Right renal cortex interstitium (tissue), 3 donors: ENCODE data around the gene SAG. TPM values are rescaled to one million over a fixed set of nuclear protein-coding genes. Genes with fewer than 3 reads are reported as not detected.

ENCODE experiments used
- DNase-seq, 3 donors: peaks; one replicate each; pipeline ENCODE4 v3.0.0-alpha.2; 2013; ENCODE audit warnings: low read depth in 3 of 3, low spot score in 2 of 3
- polyA plus RNA-seq, 3 donors: library from polyadenylated mRNA; unstranded; fragments of 120-200 nt; gene quantifications; one replicate each; pipeline ENCODE4 v1.2.1, GENCODE V29; 2013; ENCODE audit not compliant: insufficient read length in 3 of 3

Gene SAG
- polyA plus RNA-seq, 3 donors, result 0.07 to 0.21 (median 0.16) TPM

DNA sequence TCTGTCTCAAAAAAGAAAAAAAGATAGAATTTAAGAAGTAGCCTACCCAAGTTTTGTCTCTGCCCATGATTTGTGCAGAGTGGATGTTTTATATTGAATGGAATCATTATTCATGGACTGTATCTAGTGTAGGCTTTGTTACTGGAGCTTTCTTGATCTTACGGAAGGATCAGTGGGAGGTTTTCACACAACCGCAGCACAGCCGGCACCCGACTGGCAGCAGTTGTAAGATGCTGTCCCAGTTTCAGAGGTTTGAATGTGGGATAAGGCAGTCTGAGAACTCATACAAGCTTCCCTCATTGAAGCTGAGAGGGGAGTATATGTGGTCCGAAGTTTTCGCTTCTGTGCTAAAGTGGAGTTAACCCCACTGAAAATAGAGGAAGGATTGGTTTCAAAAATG, 19.7 kb upstream of the SAG start:
- DNase-seq, result no peak

DNA sequence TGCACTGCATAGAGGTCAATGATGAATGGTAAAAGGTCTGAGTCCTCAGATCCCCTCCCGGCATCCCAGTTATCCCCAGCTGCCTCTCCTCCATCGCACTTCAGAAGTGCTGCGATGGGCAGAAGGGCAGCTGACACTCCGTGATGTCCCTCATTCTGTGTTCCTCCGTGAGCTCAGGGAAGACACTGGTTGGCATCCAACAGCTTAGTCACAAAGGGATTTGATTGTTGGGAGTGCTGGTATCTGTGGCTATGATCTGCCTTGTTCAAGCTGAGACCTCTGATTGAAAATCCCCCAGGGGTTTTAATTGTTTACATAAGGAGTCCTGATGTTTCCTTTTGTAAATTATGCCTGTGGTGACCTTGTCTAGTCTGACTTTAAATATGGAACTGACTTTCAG, 19.0 kb upstream of the SAG start:
- DNase-seq, result no peak

DNA sequence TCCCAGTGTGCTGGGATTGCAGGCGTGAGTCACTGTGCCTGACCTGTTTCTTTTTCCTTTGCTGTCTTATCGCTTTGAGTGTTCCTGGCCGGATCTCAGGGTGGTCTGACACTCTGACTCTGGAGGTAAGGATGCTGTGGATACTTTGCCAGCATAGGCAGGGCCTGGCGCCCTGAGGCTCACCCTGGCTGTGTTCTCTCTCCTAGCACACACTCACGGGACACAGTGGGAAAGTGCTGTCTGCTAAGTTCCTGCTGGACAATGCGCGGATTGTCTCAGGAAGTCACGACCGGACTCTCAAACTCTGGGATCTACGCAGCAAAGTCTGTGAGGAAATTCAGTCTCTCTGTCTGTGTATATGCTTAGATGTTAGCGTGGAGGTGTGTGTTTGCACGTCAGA, 18.0 kb upstream of the SAG start:
- no peak for DNase-seq

DNA sequence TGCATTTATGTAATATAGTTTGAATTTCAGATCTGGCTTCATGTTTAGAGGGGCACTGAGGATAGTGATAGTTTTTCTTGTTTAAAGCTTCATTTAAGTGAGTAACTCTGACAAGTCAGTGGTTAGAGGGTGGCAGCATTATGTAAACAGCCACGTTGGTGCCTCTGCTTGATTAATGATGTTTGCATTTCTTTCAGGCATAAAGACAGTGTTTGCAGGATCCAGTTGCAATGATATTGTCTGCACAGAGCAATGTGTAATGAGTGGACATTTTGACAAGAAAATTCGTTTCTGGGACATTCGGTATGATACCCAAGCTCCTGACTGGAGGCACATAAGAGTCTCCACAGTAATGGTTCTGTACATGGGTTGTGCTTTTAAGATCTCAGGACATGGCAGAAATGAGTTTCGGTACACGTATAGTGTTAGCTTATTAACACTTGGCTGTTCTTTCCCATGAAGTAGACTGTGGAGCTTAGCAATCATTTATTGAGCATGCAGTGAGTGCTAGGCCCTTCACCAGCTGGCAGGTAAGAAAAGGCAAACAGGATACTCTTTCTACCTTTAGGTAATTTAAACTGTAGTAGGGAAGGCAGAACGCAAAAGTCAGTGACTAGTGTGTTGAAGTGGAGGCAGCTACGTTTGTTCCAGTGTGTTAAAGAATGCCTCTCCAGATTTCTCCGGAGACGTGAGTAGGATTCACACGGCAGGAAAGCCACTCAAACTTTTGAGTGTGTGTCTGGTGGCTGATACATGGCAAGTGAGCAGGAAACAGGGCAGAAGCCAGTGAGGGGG, 17.4 kb upstream of the SAG start:
- DNase-seq, result no peak

DNA sequence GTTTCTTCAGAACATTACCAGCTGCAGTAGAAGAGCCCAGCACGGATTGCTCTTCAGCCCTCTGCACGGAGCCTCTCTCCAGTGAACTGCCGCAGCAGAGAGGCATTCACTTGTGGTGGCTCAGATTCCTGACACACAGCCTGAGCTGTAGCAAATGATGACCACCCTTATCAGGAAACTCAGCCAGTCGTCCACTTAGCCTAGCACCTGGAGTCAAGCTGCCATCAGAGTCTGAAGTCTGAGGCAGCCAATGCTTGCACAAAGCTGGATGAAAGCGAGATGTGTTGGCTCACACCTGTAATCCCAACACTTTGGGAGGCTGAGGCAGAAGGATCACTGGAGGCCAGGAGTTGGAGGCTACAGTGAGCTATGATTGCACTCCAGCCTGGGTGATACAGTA, 11.7 kb upstream of the SAG start:
- no peak for DNase-seq

DNA sequence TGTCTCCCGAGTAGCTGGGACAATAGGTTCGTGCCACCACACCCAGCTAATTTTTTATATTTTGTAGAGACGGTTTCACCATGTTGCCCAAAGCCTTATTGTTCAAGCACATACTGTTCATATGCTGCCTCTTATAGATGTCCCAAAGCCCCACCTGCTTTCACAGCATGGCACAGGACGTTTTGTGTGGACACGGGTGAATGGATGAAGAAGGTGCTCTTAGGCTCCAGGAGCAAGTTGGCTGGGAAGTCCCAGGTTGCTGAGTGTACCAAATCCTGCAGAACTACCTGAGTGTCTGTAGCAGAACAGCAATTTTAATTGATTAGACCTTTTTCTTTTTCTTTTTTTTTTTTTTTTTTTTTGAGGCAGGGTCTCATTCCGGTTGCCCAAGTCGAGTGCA, 10.5 kb upstream of the SAG start:
- no peak for DNase-seq

DNA sequence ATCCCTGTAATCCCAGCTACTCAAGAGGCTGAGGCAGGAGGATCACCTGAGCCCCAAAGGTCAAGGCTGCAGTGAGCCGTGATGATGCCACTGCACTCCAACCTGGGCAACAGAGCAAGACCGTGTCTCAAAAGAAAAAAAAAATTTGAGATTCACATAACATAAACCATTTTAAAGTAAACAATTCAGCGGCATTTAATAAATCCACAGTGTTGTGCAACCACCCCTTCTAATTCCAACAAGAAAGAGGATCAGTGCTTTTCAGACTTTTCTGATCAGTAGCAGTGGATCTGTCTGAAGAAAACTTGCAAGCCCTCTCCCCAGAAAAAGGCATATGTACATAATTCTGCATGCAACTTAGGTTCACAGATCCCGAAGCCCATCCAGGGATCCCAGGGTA, 7.2 kb upstream of the SAG start:
- DNase-seq, result no peak

DNA sequence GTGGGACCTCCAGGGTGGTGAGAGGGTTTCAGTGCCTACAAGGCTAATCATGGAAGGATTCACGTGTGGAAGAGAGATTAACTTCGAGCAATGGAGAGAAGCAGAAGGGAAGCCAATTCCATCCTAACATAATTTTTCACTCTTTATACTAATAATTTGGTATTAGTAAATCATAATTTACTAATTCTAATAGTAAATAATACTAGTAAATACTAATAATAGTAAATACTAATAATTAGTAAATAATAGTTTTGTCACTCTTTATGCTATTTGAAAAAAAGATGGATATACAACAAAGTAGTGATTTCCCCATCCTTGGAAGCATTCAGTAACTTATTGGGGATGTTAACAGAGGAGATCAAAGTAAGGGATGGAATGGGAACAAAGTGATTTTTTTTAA, 6.4 kb upstream of the SAG start:
- no peak for DNase-seq

DNA sequence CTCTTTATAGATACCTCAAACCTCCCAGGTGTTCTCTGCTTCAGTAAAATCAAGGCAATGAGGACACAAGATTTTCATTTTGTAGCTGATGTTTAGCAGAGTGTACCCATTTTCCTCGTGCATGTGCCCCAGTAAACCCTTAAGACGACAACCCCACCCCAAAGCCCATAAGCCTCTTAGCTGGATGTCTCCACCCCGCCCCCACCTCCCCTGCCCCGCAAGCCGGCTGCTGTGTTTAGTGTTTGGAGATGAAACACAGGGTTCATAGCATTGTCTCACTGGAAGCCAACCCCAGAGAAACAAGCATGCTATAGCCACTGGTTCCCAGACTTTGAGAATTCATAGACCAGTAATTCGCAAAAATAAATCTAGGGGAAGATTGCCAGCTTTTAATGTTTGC, 5.8 kb upstream of the SAG start:
- no peak for DNase-seq

DNA sequence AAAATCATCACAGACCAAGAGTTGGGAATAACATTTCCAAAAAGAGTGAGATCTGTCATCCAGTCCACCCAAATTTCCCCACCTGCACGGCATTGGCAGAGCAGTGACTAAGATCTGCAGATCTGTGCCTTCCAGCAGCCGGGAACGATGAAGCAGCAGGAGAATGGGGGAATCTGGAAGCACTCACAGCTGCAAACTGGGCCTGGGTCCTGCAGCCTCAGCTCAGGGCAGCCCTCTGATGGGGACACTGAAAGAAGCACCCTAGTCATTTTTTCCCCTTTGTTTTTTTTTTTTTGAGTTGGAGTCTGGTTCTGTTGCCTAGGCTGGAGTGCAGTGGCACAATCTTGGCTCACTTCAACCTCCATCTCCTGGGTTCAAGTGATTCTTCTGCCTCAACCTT, 4.4 kb upstream of the SAG start:
- no peak for DNase-seq

DNA sequence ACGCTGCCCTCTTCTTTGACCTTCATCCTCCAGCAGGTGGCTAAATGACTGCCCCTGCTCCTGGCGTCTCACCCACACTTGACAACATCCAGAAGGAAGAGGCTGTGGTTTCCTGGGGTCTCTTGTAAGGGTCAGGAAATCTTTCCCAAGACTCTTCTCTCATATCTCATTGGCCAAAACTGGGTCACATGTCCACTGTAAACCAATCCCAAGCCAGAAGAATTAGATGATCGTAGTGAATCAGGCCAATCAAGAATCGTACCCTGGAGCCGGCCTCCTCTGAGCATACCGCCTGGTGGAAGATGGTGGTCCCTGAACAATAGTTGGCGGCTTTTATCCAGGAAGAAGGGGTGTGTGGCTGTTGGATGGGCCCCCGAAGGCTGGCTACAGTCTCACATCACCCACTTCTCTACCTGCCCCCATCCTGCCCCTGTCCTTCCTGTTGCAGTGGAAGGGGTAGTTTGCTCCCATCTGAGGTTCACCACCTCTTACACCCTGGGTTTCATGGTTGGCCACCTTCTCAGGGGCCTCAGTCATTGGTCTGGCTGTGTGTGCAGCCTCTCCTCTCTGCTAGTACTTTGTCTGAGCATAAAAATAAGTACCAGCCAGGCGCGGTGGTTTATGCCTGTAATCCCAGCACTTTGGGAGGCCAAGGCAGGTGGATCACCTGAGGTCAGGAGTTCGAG, 3.8 kb downstream of the SAG start:
- no peak for DNase-seq

DNA sequence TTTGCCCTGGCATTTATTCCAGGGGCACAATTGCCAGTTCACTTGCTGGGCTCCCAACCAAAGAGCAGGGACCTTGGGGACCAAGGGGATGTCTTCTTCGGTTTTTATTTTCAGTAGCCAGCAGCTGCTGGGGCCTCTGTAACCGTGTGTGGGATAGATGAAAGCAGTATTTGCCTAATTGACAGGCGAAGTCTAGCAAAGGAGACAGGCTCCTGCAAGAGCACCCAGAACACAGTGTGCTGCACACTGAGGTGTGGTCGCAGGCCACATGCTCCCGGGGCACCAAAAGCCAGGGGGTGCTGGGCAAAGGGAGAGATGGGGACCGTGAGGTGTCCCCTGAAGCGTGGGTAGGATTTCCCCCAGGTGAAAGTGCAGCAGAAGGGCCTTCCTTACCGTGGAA, 5.3 kb downstream of the SAG start:
- no peak for DNase-seq

DNA sequence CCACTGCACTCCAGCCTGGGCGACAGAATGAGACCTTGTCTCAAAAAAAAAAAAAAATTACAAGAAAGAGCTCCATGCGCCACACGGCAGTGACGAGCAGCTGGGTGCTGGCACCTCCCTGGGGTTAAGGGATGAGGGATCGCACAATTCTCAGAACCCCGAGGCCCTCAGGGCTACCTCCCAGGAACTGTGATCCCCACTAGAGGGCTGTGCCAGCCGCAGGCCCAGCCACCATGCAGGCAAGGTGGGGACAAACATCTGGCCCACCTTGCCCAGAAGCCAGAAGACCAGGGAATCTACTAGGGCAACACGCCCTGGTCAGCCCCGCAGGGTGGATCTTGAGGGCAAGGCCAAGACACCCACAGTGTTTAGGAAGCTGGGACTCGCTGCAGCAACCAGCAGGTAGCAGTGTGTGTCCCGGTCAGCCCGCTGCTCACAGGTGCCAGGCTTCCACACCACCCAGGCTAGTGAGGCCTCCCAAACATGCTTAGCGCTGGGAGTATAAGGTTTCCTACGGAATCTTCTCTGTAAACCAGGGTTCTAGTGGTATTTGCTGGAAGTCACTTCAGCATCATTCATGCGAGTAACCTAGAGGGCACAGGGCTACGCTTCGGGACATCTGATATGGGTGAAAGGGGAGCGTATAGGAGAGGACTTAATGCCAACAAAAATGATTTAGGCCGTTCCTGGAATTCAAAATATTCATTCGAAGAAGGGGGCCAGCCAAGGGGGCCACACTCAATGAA, 6.7 kb downstream of the SAG start:
- no peak for DNase-seq

DNA sequence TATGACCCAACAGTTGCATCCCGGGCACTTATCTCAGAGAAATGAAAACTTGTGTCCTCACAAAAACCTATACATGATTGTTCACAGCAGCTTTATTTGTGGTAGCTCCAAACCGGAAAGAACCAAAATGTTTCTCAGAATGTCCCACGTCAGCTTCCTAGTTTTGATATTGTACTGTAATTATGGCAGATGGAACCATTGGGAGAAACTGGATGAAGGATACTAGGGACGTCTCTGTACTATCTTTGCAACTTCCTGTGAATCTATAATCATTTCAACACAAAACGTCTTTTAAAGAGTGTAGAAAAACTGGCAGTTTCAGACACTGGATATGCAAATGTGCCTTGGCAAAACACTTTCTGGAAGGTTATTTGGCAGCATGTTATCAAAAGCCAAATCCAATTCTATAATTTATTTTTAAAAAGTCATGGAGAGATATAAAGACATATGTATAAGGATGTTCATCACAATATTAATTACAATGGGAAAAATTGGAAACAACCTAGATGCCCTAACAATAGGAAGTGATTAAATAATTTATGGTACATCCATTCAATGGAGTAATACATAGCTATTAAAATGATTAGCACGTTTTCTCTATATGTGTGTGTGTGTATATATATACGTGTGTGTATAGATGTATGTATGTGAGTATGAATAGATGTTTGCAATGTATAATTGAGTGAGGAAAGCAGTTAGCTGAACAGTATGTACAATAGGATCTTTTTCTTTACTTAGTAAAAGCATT, 9.8 kb downstream of the SAG start:
- no peak for DNase-seq

DNA sequence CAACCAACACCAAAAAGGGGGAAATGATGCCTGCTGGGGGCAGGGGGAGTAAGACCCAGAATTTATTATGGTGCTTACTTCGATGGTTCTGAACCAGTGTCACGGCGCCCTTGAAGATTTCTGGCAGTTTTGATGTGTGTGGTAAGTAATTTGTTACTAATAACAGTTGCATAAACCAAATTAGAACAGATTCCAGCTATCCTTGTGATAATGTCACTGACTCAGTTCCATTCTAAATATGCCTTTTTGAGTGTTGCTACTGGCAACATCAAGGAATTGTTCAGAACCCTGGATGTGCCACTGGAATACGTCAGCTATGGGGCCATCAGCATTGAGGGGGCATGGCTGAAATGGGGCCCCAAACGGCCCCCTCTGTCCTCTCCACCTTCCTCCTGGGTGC, 11.6 kb downstream of the SAG start:
- no peak for DNase-seq

DNA sequence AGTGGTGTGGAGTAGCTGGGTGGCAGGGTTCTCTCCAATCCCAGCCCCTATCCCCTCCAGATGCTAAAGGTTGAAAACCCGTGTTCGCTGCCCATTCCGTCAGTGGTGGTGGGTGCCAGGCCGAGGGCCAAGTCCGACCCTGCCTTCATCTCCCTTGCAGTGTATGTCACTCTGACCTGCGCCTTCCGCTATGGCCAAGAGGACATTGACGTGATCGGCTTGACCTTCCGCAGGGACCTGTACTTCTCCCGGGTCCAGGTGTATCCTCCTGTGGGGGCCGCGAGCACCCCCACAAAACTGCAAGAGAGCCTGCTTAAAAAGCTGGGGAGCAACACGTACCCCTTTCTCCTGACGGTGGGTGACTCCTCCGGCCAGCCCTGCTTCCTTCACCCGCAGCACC, 12.9 kb downstream of the SAG start:
- DNase-seq, result no peak

DNA sequence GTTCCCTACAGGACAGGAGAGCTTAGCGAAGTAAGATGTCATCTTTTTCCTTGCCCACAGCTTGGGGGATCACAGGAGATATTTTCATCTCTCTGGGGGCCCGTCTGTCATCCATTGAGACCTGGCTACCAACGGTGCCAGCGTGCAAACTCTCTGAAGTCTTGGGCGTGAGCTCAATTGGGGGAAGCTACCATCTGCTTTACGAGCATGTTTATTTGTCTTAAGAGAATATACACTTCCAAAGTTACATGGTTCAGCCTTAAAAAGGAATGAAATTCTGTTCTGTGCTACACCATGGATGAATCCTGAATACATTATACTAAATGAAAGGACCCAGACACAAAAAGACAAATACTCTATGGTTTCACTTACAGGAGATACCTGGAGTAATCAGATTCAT, 13.6 kb downstream of the SAG start:
- DNase-seq, result no peak

DNA sequence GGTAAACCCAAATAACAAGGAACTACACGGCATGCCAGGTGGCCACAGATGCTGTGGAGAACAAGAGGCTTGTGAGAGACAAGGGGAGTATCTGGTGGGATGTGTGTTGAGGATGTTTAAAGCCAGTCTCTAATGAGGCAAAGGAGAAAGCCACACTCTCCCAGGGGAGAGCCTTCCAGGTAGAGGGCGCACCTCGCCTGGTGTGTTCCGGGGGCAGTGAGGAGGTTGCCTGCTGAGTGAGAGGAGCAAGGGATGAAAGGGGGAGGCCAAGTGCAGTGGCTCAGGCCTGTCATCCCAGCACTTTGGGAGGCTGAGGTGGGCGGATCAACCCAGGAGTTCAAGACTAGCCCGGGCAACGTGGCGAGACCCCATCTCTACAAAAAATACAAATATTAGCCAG, 16.2 kb downstream of the SAG start:
- no peak for DNase-seq

DNA sequence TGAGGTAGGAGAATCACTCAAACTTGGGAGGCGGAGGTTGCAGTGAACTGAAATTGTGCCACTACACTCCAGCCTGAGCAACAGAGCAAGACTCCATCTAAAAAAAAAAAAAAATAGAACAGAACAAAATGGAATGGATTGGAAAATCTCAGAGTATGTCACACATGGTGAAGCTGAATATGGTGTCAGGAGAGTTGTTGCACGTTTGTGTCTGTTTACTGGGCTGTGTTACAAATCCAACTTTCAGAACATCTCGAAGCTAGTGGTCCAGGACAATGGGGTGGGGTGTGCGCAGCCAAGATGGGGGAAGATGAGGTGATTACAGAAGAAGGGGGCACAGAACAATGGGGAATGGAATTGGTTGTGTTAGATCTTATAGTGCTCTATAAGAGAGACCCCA, 17.6 kb downstream of the SAG start:
- no peak for DNase-seq

DNA sequence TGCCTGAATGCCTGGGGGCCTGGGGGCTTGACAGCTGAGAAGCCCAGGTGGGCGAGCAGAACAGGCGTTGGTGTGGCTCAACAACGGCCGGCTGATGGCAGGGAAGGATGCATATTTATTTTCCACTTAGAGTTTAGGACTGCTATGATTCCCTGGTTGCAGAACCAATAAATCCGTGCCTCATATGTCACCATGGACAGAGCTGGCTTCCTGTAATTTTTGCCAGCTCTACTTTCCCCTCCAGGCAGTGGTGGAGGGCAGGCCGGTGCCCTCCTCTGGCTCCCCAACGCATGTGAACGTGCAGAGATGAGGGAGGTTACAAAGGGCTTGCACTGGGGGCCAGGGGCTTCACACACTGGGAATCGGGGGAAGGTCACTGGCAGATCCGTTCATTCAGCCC, 18.2 kb downstream of the SAG start:
- no peak for DNase-seq

DNA sequence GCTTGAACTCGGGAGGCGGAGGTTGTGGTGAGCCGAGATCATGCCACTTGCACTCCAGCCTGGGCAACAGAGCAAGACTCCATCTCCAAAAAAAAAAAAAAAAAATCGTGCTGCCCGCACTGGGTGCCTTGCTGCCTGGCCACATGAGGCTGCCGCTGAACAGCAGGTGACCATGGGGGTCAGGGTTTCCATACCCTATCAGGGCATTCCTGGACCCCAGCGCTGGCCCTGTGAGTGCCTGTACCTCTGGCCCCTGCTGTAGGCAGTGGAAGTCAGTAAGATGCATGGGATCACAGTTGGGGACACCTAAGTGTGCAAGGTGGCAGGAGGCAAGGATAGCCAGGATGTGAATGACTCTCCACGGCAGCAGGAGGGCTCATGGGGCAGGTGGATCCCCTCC, 18.9 kb downstream of the SAG start:
- no peak for DNase-seq
